LNCaP clone FGC (cell line): ENCODE data around the gene GAS7.

Source experiments
- DNase-seq: peaks from one replicate; pipeline ENCODE4 v3.0.0-alpha.2; 2011; ENCODE audit warnings: low read depth
- H3K4me3 ChIP-seq: 2 replicates; pipeline ENCODE4 v1.5.1; 2011; ENCODE audit warnings: mild to moderate bottlenecking, low read depth, low read length, control low read depth
- TF ChIP-seq, protein P1 (sequence below): IDR thresholded peaks from 2 replicates; pipeline ENCODE4 v1.5.1; 2012; ENCODE audit warnings: mild to moderate bottlenecking; ENCODE audit not compliant: control insufficient read depth, insufficient read depth; ENCODE audit errors: extremely low read depth

Gene GAS7

DNA sequence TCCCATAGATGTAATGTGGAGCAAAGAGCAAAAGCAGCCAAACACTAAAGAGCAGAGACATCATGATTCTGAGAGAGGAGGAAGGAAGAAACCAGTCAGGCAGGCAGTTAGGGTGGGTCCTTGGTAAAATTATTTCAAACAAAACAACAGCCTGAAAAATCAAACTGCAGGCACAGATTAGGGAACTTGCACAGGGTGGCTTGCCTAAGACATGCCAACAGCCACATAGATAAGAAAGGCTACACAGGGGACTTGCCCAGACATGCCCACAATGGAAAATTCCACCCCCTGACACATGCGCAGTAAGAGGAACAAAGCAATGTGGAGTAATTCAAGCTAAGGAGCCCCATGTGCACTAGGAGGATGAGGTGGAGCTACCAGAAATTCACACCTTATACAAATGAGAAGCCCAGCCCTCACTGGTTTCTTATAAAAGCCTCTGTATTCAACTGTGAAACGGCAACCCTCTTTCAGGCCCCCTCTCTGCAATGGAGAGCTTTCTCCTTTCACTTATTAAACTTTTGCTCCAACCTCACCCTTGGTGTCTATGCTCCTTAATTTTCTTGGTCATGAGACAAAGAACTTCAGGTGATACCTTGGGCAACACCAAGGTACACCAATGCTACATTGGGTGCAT is 7.3 kb upstream of the GAS7 start:
- no peak for DNase-seq
- no peak overlapping the region for H3K4me3 ChIP-seq
- TF ChIP-seq, protein P1, sequence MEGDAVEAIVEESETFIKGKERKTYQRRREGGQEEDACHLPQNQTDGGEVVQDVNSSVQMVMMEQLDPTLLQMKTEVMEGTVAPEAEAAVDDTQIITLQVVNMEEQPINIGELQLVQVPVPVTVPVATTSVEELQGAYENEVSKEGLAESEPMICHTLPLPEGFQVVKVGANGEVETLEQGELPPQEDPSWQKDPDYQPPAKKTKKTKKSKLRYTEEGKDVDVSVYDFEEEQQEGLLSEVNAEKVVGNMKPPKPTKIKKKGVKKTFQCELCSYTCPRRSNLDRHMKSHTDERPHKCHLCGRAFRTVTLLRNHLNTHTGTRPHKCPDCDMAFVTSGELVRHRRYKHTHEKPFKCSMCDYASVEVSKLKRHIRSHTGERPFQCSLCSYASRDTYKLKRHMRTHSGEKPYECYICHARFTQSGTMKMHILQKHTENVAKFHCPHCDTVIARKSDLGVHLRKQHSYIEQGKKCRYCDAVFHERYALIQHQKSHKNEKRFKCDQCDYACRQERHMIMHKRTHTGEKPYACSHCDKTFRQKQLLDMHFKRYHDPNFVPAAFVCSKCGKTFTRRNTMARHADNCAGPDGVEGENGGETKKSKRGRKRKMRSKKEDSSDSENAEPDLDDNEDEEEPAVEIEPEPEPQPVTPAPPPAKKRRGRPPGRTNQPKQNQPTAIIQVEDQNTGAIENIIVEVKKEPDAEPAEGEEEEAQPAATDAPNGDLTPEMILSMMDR, result no peak

DNA sequence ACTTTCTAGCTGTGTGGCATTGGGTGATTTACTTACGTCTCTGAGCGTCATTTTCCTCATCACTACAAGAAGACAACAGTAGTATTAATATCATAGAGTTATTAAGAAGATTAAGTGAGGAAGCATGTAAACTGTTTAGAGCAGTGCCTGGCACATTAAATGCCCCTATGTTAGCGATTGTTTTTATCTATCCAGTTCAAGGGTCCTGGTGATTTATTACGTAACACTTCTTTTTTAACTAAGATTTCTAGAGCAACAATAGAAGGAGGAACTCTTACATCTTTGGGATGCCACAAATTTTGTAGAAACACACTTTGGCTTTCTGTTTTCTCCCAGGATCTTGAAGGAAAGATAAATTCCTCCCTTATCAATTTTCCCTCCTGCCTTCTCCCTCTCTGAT is 3.3 kb upstream of the GAS7 start:
- TF ChIP-seq, protein P1, result no peak
- no peak overlapping the region for H3K4me3 ChIP-seq

DNA sequence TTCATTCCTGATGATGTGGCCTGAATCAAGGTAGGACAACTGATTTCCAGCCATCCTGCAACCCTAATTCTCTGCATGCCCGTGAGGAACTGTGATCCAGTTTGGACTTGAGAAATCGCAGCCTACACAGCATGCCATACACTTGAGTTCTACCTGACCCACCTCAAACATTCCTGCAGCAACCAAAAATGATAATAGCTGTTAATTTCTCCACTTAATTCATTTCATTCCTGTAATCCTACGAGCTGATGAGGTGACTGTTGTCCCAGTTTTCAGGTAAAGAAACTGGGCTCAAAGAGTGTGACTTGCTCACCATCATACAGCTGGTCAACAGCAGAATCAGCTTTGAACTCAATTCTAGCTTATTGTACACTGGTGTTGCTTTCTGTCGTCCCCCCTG is 2.2 kb upstream of the GAS7 start:
- TF ChIP-seq, protein P1, result no peak
- H3K4me3 ChIP-seq, result no peak overlapping the region
- DNase-seq, result no peak

More for the DNA sequence above, 3.3 kb upstream of the GAS7 start:
- no peak for DNase-seq

DNA sequence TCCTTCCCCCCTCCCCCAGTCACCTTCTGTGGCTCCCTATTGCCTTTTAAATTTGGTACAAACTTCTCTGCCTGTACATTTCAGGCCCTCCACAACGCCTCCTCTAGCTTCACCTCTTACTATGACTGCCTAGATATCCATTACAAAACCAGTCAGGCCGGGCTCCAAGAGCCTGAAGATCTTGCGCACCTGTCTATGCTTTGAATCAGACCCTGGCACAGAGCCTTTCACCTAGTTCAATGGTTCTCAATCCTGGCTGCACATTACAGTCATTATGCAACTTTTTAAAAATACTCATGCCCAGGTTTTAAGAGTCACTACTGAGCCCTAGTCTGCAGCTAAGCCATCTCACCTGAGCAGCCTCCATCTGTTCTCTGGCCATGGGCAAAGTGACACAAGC is 1.6 kb upstream of the GAS7 start:
- no peak for DNase-seq
- TF ChIP-seq, protein P1, result no peak
- no peak overlapping the region for H3K4me3 ChIP-seq

DNA sequence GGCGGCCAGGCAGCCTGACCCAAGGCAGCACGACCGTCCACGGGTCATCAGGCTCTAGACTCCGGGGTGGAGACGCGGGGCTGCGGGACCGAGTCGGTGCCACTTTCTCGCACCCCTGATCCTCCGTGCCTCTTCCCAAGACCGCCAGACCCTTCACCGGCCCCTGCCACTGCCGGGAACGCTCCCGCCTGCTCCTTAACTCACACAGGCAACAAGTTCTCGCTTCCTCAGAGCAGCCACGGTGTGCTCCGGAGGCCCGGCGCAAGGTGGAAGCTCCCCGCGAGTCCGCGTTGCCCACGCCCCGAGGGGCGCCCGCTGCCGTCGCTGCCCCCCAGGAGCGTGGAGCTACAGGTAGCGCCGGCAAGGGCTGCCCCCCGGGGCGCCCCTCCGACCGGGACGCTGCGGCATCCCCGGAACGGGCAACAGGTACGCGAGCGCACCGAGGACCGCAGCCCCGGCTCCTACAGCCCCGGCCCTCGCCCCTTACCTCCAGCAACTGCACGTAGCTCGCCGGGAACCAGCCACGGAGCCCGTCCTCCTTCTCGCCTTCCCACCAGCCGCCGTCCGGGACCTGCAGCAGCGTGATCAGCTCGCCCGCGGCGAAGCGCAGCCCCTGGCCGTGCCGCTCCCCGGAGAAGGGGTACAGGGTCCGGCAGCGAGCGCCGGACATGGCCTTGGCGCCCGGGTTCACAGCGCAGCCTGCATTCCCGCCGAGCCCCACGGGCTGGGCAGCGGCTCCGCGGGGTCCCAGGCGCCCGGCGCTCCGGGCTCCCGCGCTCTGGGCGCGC is 491 bp downstream of the GAS7 start:
- TF ChIP-seq, protein P1, result no peak
- no peak overlapping the region for H3K4me3 ChIP-seq
- no peak for DNase-seq

DNA sequence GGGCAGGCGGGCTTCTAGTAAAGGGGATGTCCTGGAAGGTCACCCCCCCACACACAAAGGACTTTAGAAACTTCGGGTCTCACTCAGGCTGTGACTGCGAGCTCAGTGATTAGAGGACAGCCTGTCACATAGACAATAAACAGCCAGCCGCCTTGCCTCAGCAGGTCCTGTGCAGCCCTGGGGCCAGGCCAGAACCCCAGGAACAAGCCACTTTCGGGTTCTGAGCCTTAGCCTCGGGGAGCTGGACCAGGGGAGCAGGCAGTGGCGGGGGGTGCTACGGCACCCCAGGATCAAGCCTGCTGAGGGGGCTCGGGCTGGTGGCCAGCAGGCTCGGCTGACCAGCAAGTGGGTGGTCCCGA is 1.1 kb downstream of the GAS7 start:
- no peak for DNase-seq

More for the DNA sequence above, 1.1 kb downstream of the GAS7 start:
- no peak overlapping the region for H3K4me3 ChIP-seq
- TF ChIP-seq, protein P1, result no peak
